GM19438 (cell line): ENCODE results near the gene ZNF462.

ENCODE experiments used
- ATAC-seq: cut with Tn5 transposase; IDR thresholded peaks from one replicate; pipeline ENCODE4 v1.9.1; 2021; ENCODE audit warnings: low read depth; ENCODE audit not compliant: unreplicated experiment

The ZNF462 gene

GRCh38 chr9:106920701-106921283, 57.8 kb downstream of the ZNF462 start:
- no peak for ATAC-seq

- no peak for ATAC-seq
These were observed 58.5 kb downstream of the ZNF462 start for GRCh38 chr9:106921341-106921899.

- ATAC-seq = no peak
These were observed 59.1 kb downstream of the ZNF462 start for GRCh38 chr9:106922026-106922425.

- no peak for ATAC-seq
These were observed 62.4 kb downstream of the ZNF462 start for GRCh38 chr9:106925392-106925791.

GRCh38 chr9:106927916-106928315, 65.0 kb downstream of the ZNF462 start:
- ATAC-seq = no peak

- no peak for ATAC-seq
These were observed 65.4 kb downstream of the ZNF462 start for GRCh38 chr9:106928350-106928749.

GRCh38 chr9:106929471-106930177, 66.7 kb downstream of the ZNF462 start:
- ATAC-seq = no peak

- ATAC-seq = no peak
These were observed 67.5 kb downstream of the ZNF462 start for GRCh38 chr9:106930477-106930876.

GRCh38 chr9:106931466-106931865, 68.5 kb downstream of the ZNF462 start:
- ATAC-seq = no peak

- no peak for ATAC-seq
These were observed 69.2 kb downstream of the ZNF462 start for GRCh38 chr9:106932178-106932577.

- ATAC-seq = no peak
These were observed 69.7 kb downstream of the ZNF462 start for GRCh38 chr9:106932675-106933074.

GRCh38 chr9:106933470-106933869, 70.5 kb downstream of the ZNF462 start:
- no peak for ATAC-seq

- ATAC-seq = no peak
These were observed 71.7 kb downstream of the ZNF462 start for GRCh38 chr9:106934442-106935238.

GRCh38 chr9:106936680-106937079, 73.7 kb downstream of the ZNF462 start:
- no peak for ATAC-seq

GRCh38 chr9:106941916-106942315, 79.0 kb downstream of the ZNF462 start:
- no peak for ATAC-seq

- ATAC-seq = no peak
These were observed 83.0 kb downstream of the ZNF462 start for GRCh38 chr9:106945727-106946660.

GRCh38 chr9:106947106-106947900, 84.3 kb downstream of the ZNF462 start:
- no peak for ATAC-seq

- no peak for ATAC-seq
These were observed 90.2 kb downstream of the ZNF462 start for GRCh38 chr9:106953174-106953573.

GRCh38 chr9:106954558-106954957, 91.6 kb downstream of the ZNF462 start:
- no peak for ATAC-seq
